ENCODE measurements around the gene UHRF1. TPM values are rescaled to one million over a fixed set of nuclear protein-coding genes. Genes with fewer than 3 reads are reported as not detected.

The UHRF1 gene
- total and polyA plus RNA-seq, 2 donors from 2014 or later, result 0.19 to 3.1 TPM

- no peak for TF ChIP-seq CTCF (IDR thresholded peaks at IDR 0.05; ENCODE audit: borderline replicate concordance, extremely low read depth, insufficient read depth)
- Histone ChIP-seq H3K4me3 (ENCODE audit: low read length in 3 of 3) (no peak overlapping the region), H3K4me1 (ENCODE audit: control insufficient read depth in 2 of 3, insufficient read depth in 2 of 3, low read depth in 1 of 3, low read length in 3 of 3) (peaks cover 0 to 3% (median 0%) of the 10 kb centered on the region in 3 donors), H3K36me3 (ENCODE audit: control insufficient read depth in 2 of 3, insufficient read depth in 3 of 3, low read length in 3 of 3) (no peaks in the 10 kb centered on the region), H3K9me3 (ENCODE audit: control insufficient read depth in 2 of 3, insufficient read depth in 1 of 3, low read length in 3 of 3) (no peaks in the 10 kb centered on the region), H3K27ac (ENCODE audit: low read depth in 2 of 2, low read length in 2 of 2) (no peak overlapping the region), H3K27me3 (ENCODE audit: control insufficient read depth, insufficient read depth, low read length) (no peaks in the 10 kb centered on the region), H3K9ac (ENCODE audit: low read length in 3 of 3) (no peak overlapping the region)
- FAIRE-seq (no peak), DNase-seq (no peak)
- intact Hi-C loops (cut with DNase I), result no loop called here
Measured at GRCh38 chr19:5002143-5002542, 92.8 kb downstream of the UHRF1 start.

GRCh38 chr19:5003781-5004180, 94.5 kb downstream of the UHRF1 start:
- TF ChIP-seq CTCF (IDR thresholded peaks at IDR 0.05; ENCODE audit: borderline replicate concordance, extremely low read depth, insufficient read depth), result no peak
- no peak for FAIRE-seq
- Histone ChIP-seq H3K9me3 (ENCODE audit: control insufficient read depth in 2 of 3, insufficient read depth in 1 of 3, low read length in 3 of 3) (no peaks in the 10 kb centered on the region), H3K4me3 (ENCODE audit: low read length in 3 of 3) (no peak overlapping the region), H3K9ac (ENCODE audit: low read length in 3 of 3) (no peak overlapping the region), H3K27ac (ENCODE audit: low read depth in 2 of 2, low read length in 2 of 2) (no peak overlapping the region), H3K4me1 (ENCODE audit: control insufficient read depth in 2 of 3, insufficient read depth in 2 of 3, low read depth in 1 of 3, low read length in 3 of 3) (peaks cover 0 to 3% (median 0%) of the 10 kb centered on the region in 3 donors), H3K27me3 (ENCODE audit: control insufficient read depth, insufficient read depth, low read length) (no peaks in the 10 kb centered on the region), H3K36me3 (ENCODE audit: control insufficient read depth in 2 of 3, insufficient read depth in 3 of 3, low read length in 3 of 3) (no peaks in the 10 kb centered on the region)
- DNase-seq, result no peak
- intact Hi-C loops (cut with DNase I), result no loop called here

GRCh38 chr19:5005096-5005495, 95.8 kb downstream of the UHRF1 start:
- Histone ChIP-seq H3K9ac (ENCODE audit: low read length in 3 of 3) (no peak overlapping the region), H3K9me3 (ENCODE audit: control insufficient read depth in 2 of 3, insufficient read depth in 1 of 3, low read length in 3 of 3) (no peaks in the 10 kb centered on the region), H3K27me3 (ENCODE audit: control insufficient read depth, insufficient read depth, low read length) (no peaks in the 10 kb centered on the region), H3K4me3 (ENCODE audit: low read length in 3 of 3) (no peak overlapping the region), H3K27ac (ENCODE audit: low read depth in 2 of 2, low read length in 2 of 2) (no peak overlapping the region), H3K4me1 (ENCODE audit: control insufficient read depth in 2 of 3, insufficient read depth in 2 of 3, low read depth in 1 of 3, low read length in 3 of 3) (peaks cover 0 to 3% (median 0%) of the 10 kb centered on the region in 3 donors), H3K36me3 (ENCODE audit: control insufficient read depth in 2 of 3, insufficient read depth in 3 of 3, low read length in 3 of 3) (no peaks in the 10 kb centered on the region)
- FAIRE-seq (no peak), DNase-seq (no peak)
- intact Hi-C loops (cut with DNase I), result no loop called here
- TF ChIP-seq CTCF (IDR thresholded peaks at IDR 0.05; ENCODE audit: borderline replicate concordance, extremely low read depth, insufficient read depth), result no peak

GRCh38 chr19:5006201-5006600, 96.9 kb downstream of the UHRF1 start:
- peaks cover 0 to 3% (median 0%) of the 10 kb centered on the region in 3 donors for H3K4me1 ChIP-seq (ENCODE audit: control insufficient read depth in 2 of 3, insufficient read depth in 2 of 3, low read depth in 1 of 3, low read length in 3 of 3)
- intact Hi-C loops (cut with DNase I), result no loop called here
- no peak overlapping the region for H3K4me3 ChIP-seq (ENCODE audit: low read length in 3 of 3)
- TF ChIP-seq CTCF (IDR thresholded peaks at IDR 0.05; ENCODE audit: borderline replicate concordance, extremely low read depth, insufficient read depth), result no peak
- no peaks in the 10 kb centered on the region for H3K27me3 ChIP-seq (ENCODE audit: control insufficient read depth, insufficient read depth, low read length)
- no peak for DNase-seq
- no peak overlapping the region for H3K27ac ChIP-seq (ENCODE audit: low read depth in 2 of 2, low read length in 2 of 2)
- no peak overlapping the region for H3K9ac ChIP-seq (ENCODE audit: low read length in 3 of 3)
- no peaks in the 10 kb centered on the region for H3K36me3 ChIP-seq (ENCODE audit: control insufficient read depth in 2 of 3, insufficient read depth in 3 of 3, low read length in 3 of 3)
- FAIRE-seq, result no peak
- no peaks in the 10 kb centered on the region for H3K9me3 ChIP-seq (ENCODE audit: control insufficient read depth in 2 of 3, insufficient read depth in 1 of 3, low read length in 3 of 3)
